Osteocyte (in vitro differentiated cells): Measurements from ENCODE around the gene IFT122. TPM values are rescaled to one million over a fixed set of nuclear protein-coding genes. Genes with fewer than 3 reads are reported as not detected.
"Not testable (repeated sequence)": the region's sequence is repeated elsewhere in the genome, so short reads cannot be mapped to it uniquely, and the experiment has no call there.

Experiments used
- DNase-seq: peaks from one replicate; pipeline ENCODE4 v3.0.0; 2021; ENCODE audit warnings: mixed read lengths; ENCODE audit not compliant: unreplicated experiment; ENCODE audit errors: extremely low spot score
- H3K27ac Mint-ChIP-seq: one replicate; pipeline ENCODE4 v1.8.0; 2021; ENCODE audit warnings: mild to moderate bottlenecking, mixed read lengths; ENCODE audit not compliant: unreplicated experiment
- H3K27me3 Mint-ChIP-seq: one replicate; pipeline ENCODE4 v1.8.0; 2021; ENCODE audit warnings: mixed read lengths; ENCODE audit not compliant: unreplicated experiment
- H3K36me3 Mint-ChIP-seq: one replicate; pipeline ENCODE4 v1.8.0; 2021; ENCODE audit warnings: mixed read lengths; ENCODE audit not compliant: unreplicated experiment
- H3K4me1 Mint-ChIP-seq: one replicate; pipeline ENCODE4 v1.8.0; 2021; ENCODE audit warnings: mixed read lengths; ENCODE audit not compliant: unreplicated experiment
- H3K4me3 Mint-ChIP-seq: one replicate; pipeline ENCODE4 v1.8.0; 2021; ENCODE audit warnings: mild to moderate bottlenecking, moderate library complexity, mixed read lengths; ENCODE audit not compliant: unreplicated experiment
- H3K9me3 Mint-ChIP-seq: one replicate; pipeline ENCODE4 v1.8.0; 2021; ENCODE audit warnings: mixed read lengths; ENCODE audit not compliant: unreplicated experiment
- total RNA-seq: library from RNA; stranded (reverse); gene quantifications from 2 replicates; pipeline ENCODE4 v1.2.1, GENCODE V29; 2021
- TF ChIP-seq, protein P1 (sequence below): fragments of 200-600 bp; sonication (generic); IDR thresholded peaks from 2 replicates; pipeline ENCODE4 v1.5.0; 2021; ENCODE audit warnings: antibody characterized with exemption, mild to moderate bottlenecking, moderate library complexity

IFT122 gene
- total RNA-seq, 1 donor from 2014 or later = 25.9 TPM

GRCh38 chr3:129412542-129413198 lies 27.4 kb upstream of the IFT122 start:
- H3K4me1 Mint-ChIP-seq = peaks cover 4% of the 10 kb centered on the region
- no peaks in the 10 kb centered on the region for H3K9me3 Mint-ChIP-seq
- no peak overlapping the region for H3K4me3 Mint-ChIP-seq
- H3K36me3 Mint-ChIP-seq = no peaks in the 10 kb centered on the region
- DNase-seq = no peak
- TF ChIP-seq, protein P1, sequence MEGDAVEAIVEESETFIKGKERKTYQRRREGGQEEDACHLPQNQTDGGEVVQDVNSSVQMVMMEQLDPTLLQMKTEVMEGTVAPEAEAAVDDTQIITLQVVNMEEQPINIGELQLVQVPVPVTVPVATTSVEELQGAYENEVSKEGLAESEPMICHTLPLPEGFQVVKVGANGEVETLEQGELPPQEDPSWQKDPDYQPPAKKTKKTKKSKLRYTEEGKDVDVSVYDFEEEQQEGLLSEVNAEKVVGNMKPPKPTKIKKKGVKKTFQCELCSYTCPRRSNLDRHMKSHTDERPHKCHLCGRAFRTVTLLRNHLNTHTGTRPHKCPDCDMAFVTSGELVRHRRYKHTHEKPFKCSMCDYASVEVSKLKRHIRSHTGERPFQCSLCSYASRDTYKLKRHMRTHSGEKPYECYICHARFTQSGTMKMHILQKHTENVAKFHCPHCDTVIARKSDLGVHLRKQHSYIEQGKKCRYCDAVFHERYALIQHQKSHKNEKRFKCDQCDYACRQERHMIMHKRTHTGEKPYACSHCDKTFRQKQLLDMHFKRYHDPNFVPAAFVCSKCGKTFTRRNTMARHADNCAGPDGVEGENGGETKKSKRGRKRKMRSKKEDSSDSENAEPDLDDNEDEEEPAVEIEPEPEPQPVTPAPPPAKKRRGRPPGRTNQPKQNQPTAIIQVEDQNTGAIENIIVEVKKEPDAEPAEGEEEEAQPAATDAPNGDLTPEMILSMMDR = no peak
- peaks cover 6% of the 10 kb centered on the region for H3K27me3 Mint-ChIP-seq
- H3K27ac Mint-ChIP-seq = no peak overlapping the region

DNA sequence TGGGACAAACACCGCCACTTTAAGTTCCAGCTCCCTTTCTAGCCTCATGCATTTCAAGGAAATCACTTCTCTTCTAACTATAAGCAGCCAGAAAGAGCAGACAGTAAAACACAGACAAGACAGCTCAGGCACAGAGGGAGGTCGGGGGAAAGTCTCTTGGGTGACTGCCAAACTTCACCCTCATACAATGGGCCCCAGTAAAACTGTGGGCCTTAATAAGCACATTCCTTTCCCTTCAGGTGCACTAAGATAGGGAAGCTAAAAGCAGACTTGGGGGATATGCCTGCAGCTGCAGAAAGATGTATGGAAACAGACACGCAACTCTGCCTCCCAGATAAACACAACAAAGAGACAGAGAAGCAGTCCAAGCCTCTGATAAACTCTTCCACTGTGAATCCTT lies 26.8 kb upstream of the IFT122 start:
- not testable (repeated sequence) for DNase-seq, H3K4me3 Mint-ChIP-seq, H3K9me3 Mint-ChIP-seq, H3K4me1 Mint-ChIP-seq, H3K27ac Mint-ChIP-seq, H3K36me3 Mint-ChIP-seq, H3K27me3 Mint-ChIP-seq

GRCh38 chr3:129413687-129414506 lies 26.1 kb upstream of the IFT122 start:
- Mint-ChIP-seq H3K36me3 (no peaks in the 10 kb centered on the region), H3K27me3 (peaks cover 6% of the 10 kb centered on the region), H3K4me3 (no peak overlapping the region), H3K9me3 (no peaks in the 10 kb centered on the region), H3K27ac (no peak overlapping the region), H3K4me1 (peaks cover 4% of the 10 kb centered on the region)
- TF ChIP-seq, protein P1 = no peak
- DNase-seq = no peak

DNA sequence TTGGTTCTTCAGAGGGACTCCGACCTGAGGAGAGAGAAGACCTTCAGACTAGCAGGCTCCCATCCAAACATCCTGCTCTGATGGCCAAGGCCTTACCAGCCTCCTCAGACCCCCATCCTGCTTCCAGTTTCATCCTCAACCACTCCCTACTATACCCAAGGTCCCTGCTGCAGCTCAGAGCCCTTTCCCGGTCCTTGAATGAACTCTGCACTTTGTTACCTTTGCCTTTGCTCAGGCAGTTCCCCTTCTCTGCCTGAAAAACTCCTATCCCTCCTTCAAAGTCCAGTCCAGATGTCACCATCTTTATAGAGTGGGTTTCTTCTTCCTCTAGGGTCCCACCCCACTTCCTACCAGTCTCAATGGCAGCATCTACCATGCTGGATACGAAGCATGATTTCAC lies 24.6 kb upstream of the IFT122 start:
- H3K36me3 Mint-ChIP-seq = no peaks in the 10 kb centered on the region
- H3K27ac Mint-ChIP-seq = no peak overlapping the region
- H3K9me3 Mint-ChIP-seq = no peaks in the 10 kb centered on the region
- H3K4me3 Mint-ChIP-seq = no peak overlapping the region
- TF ChIP-seq, protein P1 = no peak
- no peak for DNase-seq
- H3K27me3 Mint-ChIP-seq = peaks cover 6% of the 10 kb centered on the region
- peaks cover 4% of the 10 kb centered on the region for H3K4me1 Mint-ChIP-seq

DNA sequence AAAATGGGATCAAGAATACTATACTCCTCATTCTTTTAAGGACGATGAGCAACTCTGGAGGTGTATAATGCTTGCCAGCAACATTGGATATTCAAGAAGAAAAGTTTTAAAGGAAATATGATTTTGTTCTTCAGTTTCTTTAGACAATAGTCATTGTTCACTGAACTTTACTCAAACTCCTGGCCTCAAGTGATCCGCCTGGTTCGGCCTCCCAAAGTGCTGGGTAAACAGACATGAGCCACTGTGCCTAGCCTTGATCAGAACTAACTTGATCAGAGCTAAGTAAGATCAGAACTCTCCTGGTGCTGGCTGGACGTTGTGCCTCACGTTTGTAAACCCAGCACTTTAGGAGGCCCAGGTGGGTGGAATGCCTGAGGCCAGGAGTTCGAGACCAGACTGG lies 24.2 kb upstream of the IFT122 start:
- Mint-ChIP-seq H3K27ac (no peak overlapping the region), H3K27me3 (peaks cover 3% of the 10 kb centered on the region), H3K36me3 (no peaks in the 10 kb centered on the region), H3K4me1 (peaks cover 4% of the 10 kb centered on the region), H3K9me3 (no peaks in the 10 kb centered on the region), H3K4me3 (no peak overlapping the region)
- no peak for DNase-seq
- TF ChIP-seq, protein P1 = no peak
